GM15510 (cell line): Measurements from ENCODE around the gene CLHC1.

Experiments
- POLR2A ChIP-seq: IDR thresholded peaks from 3 replicates; pipeline ENCODE4 v1.6.1; 2011; ENCODE audit warnings: borderline replicate concordance; ENCODE audit not compliant: insufficient read length; ENCODE audit errors: extremely low read depth

The CLHC1 gene

DNA sequence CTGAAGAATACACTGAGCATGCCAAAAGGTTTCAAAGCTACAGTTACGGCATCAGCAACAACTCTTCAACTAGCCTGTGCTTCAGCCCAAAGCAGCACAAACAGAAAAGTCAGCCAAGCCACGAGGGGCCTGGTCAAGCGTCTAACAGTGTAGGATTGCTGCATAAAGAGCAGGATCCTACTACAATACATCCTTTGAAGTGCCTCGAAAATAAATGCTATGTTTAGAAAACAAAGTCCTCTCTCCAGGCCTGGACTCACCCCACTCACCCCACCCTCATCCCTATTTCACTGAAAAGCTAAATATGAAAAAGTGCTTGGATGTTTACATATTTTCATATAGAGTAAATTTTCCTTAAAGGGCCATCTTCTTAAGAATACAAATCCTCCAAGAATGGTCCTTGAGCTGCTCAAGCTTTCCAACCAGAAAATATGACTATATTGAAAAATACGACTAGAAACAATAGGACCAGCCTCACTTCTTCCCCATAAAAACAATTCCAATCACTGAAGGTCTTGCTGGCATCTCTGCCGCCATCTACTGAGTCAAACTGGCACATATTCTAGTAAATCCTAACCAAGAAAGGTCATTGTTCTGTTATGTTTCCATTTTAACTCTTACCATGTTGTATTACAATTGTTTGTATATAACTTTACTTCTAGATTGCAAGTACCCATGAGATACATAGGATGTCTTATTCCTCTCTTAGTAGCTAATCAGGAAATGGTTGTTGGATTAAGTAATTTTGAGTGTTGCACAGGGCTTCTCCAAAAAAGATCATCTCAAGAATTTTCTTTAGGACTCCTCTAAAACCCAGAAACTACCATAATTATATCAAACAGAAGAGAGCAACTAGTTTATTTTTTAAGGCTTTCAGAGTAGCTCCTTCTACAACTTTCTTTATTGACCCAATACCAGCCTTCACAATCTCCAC lies 63.6 kb downstream of the CLHC1 start:
- no peak for TF ChIP-seq POLR2A

- no peak for TF ChIP-seq POLR2A
Measured at GRCh38 chr2:55165626-55166025, 66.5 kb downstream of the CLHC1 start.

DNA sequence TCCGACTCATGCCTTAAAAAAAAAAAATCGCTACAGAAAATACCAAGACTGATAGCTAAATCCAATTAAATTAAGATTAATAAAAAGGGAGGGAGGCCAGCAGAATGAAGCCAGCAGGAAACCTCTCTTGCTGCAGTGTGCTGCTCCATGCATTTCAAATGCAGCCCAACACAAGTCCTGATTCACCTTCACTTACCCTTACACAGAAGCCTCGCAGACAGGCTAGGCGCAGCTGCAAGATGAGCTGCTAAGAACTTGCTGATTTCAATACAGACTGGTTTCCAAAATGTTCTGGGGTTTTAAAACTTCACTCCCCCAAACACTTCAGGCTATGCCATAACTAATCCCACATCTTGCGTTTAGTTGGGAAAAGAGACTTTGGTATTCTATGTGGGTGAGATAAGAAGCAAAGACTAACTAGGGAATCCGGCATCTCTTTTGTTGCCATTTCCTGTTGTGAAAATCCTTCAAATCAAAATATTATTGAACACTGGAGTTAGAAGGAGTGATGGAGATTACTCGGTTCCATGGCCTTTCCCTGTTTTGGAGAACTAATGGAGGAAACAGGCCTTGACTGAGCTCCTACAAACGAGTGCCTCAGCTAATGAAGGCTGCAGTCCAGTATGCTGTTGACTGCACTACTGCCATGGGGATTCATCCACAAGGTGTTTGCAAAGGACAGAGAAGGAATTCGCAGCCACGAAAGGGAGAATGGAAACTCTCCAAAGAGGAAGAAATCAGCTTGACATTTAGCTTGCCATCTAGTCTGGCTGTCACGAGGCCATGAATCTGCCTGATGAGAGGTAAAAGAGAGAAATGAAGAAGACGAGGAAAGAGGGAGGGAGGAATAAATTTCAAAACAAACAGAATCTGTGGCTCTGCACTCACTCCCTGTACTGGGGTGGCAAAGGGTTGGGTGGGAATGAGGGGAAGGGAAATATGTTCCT lies 67.3 kb downstream of the CLHC1 start:
- no peak for TF ChIP-seq POLR2A

DNA sequence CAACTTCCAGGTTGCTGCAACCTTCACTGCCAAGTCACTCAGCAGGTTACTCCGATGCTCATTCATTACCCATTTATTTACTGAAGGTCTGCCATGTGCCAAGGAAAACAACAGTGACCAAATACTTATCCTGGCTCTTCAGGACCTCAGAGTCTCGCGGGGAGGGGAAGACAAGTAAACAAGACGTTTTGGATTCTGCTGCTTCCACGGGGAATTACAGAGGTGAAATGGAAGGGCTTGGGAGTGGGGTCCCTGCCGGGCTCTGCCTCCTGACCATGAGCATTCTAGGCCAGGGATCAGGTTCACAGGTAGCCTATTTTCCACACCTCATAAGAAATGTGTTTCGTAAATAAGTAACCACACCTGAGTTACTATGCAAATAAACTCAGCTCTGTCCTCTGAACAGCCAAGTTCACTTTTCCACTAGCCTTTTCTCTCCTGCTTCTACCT lies 68.1 kb downstream of the CLHC1 start:
- TF ChIP-seq POLR2A, result no peak

DNA sequence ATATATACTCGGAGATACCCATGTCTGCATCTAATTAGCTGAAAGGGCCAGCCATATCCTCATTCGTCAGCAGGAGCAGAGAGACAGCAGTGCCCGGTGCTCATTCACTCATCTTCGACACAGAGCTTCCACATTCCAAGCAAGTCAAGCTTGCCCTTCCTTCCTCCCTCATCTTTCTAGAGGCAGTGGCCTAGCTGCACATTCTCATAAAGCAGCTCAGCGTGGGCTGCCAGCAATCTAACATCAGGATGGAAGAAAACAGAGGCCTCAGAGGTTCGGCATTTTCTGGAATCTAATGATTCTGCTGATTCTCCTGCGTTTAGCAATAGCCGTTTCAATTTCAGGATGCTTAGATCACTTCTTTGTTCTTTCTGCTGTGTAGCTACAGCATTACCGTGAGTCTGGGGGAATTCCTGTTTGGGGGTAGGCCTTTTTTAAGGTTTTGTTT lies 68.8 kb downstream of the CLHC1 start:
- no peak for TF ChIP-seq POLR2A

GRCh38 chr2:55162284-55163006 lies 69.6 kb downstream of the CLHC1 start:
- no peak for TF ChIP-seq POLR2A

DNA sequence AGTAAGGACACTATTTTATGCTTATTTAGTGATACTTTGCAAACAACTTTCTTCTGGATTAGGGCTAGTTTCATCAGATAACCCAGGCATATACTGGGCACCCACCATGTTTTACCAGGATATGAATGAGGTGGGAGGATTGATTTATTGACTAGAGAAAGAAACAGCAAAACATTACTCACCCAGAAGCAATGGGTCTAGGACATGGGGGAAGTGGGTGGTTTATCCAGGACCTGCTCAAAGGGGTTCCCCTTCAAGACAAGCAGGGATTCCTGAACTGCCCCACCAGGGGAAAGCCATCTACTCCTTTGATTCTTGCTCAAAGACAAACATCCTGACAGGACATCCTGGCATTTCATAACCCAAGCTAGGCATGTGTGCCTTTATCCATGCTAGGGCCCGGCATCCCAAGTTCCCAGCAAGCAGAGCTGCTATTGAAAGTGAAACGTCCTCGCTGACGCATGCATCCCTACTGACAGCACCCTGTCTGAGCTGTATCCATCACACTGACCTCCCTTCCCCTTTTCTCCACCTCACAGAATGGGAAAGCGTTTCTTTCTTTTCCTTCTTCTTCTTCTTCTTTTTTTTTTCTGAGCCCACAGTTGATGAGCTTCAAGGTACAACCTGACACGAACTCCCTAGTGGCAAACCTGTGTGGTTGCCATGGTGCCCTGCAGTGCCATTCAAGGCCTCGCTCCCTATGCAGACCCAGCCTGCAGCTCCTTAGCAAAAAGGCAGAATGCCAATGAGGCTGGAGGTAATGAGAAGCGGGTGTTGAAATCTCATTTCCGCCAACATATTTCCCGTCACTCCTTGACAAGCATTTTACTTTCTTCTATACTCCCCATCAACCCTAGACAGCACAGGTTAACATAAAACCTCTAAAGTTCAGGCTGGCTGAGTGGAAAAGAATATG lies 70.5 kb downstream of the CLHC1 start:
- no peak for TF ChIP-seq POLR2A

DNA sequence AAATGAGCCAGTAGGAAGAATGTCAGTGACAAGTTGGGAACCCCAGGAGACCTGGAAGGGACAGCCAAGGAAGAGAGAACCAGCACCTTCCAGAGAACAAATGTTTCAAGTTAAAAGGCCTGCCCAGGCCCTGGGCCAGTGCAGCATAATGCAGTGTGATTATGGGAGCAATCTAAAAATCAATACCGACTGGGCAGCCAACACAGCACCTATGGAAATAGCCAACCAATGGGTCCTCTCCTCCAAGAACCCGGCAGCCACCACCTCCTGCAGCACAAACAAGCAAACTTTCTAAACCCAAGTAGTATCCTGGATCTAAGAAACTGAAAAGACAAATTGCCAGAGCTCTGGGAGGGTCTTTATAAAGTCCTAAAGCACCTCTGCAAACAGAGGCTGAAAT lies 71.7 kb downstream of the CLHC1 start:
- TF ChIP-seq POLR2A, result no peak

- no peak for TF ChIP-seq POLR2A
Measured at GRCh38 chr2:55159752-55160151, 72.3 kb downstream of the CLHC1 start.

GRCh38 chr2:55159037-55159651 lies 72.9 kb downstream of the CLHC1 start:
- TF ChIP-seq POLR2A, result no peak

DNA sequence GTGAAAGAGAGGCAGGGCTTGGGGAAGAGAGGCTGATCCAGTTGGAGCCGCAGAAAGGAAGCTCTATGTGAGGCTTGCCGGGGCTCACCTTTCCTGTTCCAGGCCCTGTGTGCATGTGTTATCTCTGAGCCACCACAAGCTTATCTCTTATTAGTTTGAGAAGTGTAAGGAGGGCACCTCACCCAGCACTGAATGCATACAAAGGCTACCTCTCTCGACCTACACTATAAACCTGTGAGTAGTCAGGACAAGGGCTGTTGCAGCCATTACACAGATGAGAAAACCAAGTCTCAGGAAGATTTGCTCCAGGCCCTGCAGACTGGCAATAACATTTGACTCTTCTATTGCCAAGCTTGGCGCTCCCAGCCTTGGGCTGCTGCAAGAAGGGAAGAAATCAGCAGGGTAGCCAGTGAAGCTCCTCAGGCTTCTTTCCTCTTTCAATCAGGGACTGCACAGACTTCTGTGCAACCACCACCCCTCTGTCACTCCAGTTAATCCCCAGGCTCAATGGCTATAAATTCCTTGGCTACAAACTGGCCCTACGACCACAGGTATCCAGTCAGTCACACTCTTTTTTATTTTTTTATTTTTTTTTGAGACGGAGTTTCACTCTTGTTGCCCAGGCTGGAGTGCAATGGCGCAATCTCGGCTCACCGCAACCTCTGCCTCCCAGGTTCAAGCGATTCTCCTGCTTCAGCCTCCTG lies 73.8 kb downstream of the CLHC1 start:
- no peak for TF ChIP-seq POLR2A

- TF ChIP-seq POLR2A, result no peak
Measured at GRCh38 chr2:55157474-55157884, 74.6 kb downstream of the CLHC1 start.

- no peak for TF ChIP-seq POLR2A
Measured at GRCh38 chr2:55156984-55157383, 75.1 kb downstream of the CLHC1 start.

DNA sequence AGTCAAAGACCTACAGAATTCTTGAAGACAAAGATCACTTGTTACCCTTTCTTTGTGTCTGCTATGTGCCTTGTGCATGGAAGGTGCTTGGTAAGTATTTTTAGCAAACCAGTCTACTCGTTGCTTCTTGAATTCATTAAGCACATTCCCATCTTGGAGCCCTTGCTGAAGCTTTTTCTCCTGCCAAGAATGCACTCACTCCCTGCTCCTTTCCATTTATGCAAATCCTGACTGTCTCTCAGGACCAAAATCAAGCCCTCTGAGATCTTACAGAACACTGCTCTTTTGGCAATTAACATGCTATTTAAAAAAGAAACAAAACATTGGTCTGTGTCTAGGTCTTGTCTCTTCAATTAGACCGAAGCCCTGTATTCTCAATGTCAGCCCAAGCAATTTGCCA lies 75.8 kb downstream of the CLHC1 start:
- TF ChIP-seq POLR2A, result no peak
